ENCODE data around the gene POLN.
"Not testable (repeated sequence)": the region's sequence is repeated elsewhere in the genome, so short reads cannot be mapped to it uniquely, and the experiment has no call there.

GRCh38 chr4:2275044-2275397, 33.1 kb upstream of the POLN start:
- TF ChIP-seq CTCF (conservative IDR thresholded peaks at IDR 0.05; ENCODE audit: low read depth, low read length); EZH2 (IDR thresholded peaks at IDR 0.05; ENCODE audit: low read length, unreplicated experiment); EZH2phosphoT487 (IDR thresholded peaks at IDR 0.05; ENCODE audit: borderline replicate concordance, low read length): not testable (repeated sequence)

Measured in PC-3 (cell line).